ENCODE data around the gene NOC2L. TPM values are rescaled to one million over a fixed set of nuclear protein-coding genes. Genes with fewer than 3 reads are reported as not detected.

The NOC2L gene
- total RNA-seq, 1 donor from 2014 or later = 95.5 TPM

GRCh38 chr1:942864-943533 is 16.1 kb downstream of the NOC2L start:
- H3K9me3 Mint-ChIP-seq = no peaks in the 10 kb centered on the region
- peaks cover 26% of the 10 kb centered on the region for H3K36me3 Mint-ChIP-seq (ENCODE audit: low read depth)
- H3K27ac Mint-ChIP-seq = no peak overlapping the region
- ChIA-PET POLR2A (interaction anchor here (0.7 to 0.8 kb wide), 2 partner anchors 16 to 65 kb away, joined by 3 to 4 read pairs; partner anchors contain the start of gene NOC2L), CTCF (no interaction called here)
- intact Hi-C loops (cut with micrococcal nuclease) = loop anchor here (5.0 kb wide), 1 partner anchor 36 kb away; no protein-coding TSS in a partner anchor
- no peak overlapping the region for H3K4me3 Mint-ChIP-seq
- TF ChIP-seq CTCF (IDR thresholded peaks at IDR 0.05) = no peak
- H3K27me3 Mint-ChIP-seq = peaks cover 14% of the 10 kb centered on the region
- DNase-seq (no peak), ATAC-seq (ENCODE audit: low read depth) (no peak)
- H3K4me1 Mint-ChIP-seq = peaks cover 11% of the 10 kb centered on the region

GRCh38 chr1:942411-942821 is 16.6 kb downstream of the NOC2L start:
- peaks cover 18% of the 10 kb centered on the region for H3K27me3 Mint-ChIP-seq
- intact Hi-C loops (cut with micrococcal nuclease) = loop anchor here (5.0 kb wide), 1 partner anchor 35 kb away; no protein-coding TSS in a partner anchor
- TF ChIP-seq CTCF (IDR thresholded peaks at IDR 0.05) = no peak
- no peak overlapping the region for H3K27ac Mint-ChIP-seq
- H3K9me3 Mint-ChIP-seq = no peaks in the 10 kb centered on the region
- POLR2A ChIA-PET = interaction anchor here (0.6 to 1.2 kb wide), 4 partner anchors 24 to 433 kb away, joined by 3 to 6 read pairs (median 4); partner anchors contain the start of genes AURKAIP1 and PLEKHN1
- H3K4me3 Mint-ChIP-seq = no peak overlapping the region
- peaks cover 11% of the 10 kb centered on the region for H3K4me1 Mint-ChIP-seq
- no peak for ATAC-seq (ENCODE audit: low read depth)
- DNase-seq = no peak
- peaks cover 25% of the 10 kb centered on the region for H3K36me3 Mint-ChIP-seq (ENCODE audit: low read depth)
- CTCF ChIA-PET = no interaction called here

GRCh38 chr1:941588-942383 is 17.3 kb downstream of the NOC2L start:
- peaks cover 11% of the 10 kb centered on the region for H3K4me1 Mint-ChIP-seq
- intact Hi-C loops (cut with micrococcal nuclease) = loop anchor here (5.0 kb wide), 1 partner anchor 34 kb away; no protein-coding TSS in a partner anchor
- no peak for TF ChIP-seq CTCF (IDR thresholded peaks at IDR 0.05)
- no peaks in the 10 kb centered on the region for H3K9me3 Mint-ChIP-seq
- peak overlapping the region; percentile 80 for H3K4me3 Mint-ChIP-seq
- H3K27ac Mint-ChIP-seq = no peak overlapping the region
- ChIA-PET POLR2A (interaction anchor here (0.5 to 1.2 kb wide), 5 partner anchors 25 to 563 kb away, joined by 3 to 6 read pairs (median 4); partner anchors contain the start of genes AURKAIP1 and PLEKHN1), CTCF (no interaction called here)
- ATAC-seq (ENCODE audit: low read depth) (peak; percentile 33), DNase-seq (peak; percentile 41)
- peaks cover 19% of the 10 kb centered on the region for H3K36me3 Mint-ChIP-seq (ENCODE audit: low read depth)
- peaks cover 19% of the 10 kb centered on the region for H3K27me3 Mint-ChIP-seq

GRCh38 chr1:941015-941587 is 18.0 kb downstream of the NOC2L start:
- peaks cover 21% of the 10 kb centered on the region for H3K27me3 Mint-ChIP-seq
- H3K36me3 Mint-ChIP-seq (ENCODE audit: low read depth) = peaks cover 15% of the 10 kb centered on the region
- TF ChIP-seq CTCF (IDR thresholded peaks at IDR 0.05) = no peak
- ATAC-seq (ENCODE audit: low read depth) = no peak
- H3K27ac Mint-ChIP-seq = no peak overlapping the region
- intact Hi-C loops (cut with micrococcal nuclease) = loop anchor here (5.0 kb wide), 1 partner anchor 34 kb away; no protein-coding TSS in a partner anchor
- no peaks in the 10 kb centered on the region for H3K9me3 Mint-ChIP-seq
- ChIA-PET POLR2A (interaction anchor here (0.5 to 1.5 kb wide), 3 partner anchors 15 to 564 kb away, joined by 3 to 5 read pairs (median 4); partner anchors contain the start of gene AURKAIP1), CTCF (interaction anchor here (1.0 to 1.3 kb wide), 2 partner anchors 17 to 39 kb away, joined by 3 read pairs; partner anchors contain the start of gene NOC2L)
- H3K4me3 Mint-ChIP-seq = peak overlapping the region; percentile 80
- no peak for DNase-seq
- peaks cover 11% of the 10 kb centered on the region for H3K4me1 Mint-ChIP-seq

All from activated B cell treated with CpG ODN at 0.5 μM for 24 hours (primary cell).